ENCODE results near the gene CENPN. TPM values are rescaled to one million over a fixed set of nuclear protein-coding genes. Genes with fewer than 3 reads are reported as not detected.

Gene CENPN
- total and polyA plus RNA-seq, 10 of the 15 experiments (the other 5 are each of a cell fraction or from before 2014, with no cell fraction given) = 39.8 to 143 (median 66.8) TPM

- FAIRE-seq = no peak
- H3K79me2 ChIP-seq (ENCODE audit: control insufficient read depth, insufficient read depth, low read length) = no peaks in the 10 kb centered on the region
- RAD21 ChIA-PET (ENCODE audit: unreplicated experiment) = no interaction called here
- TF ChIP-seq ZNF384 (IDR thresholded peaks at IDR 0.05; ENCODE audit: borderline replicate concordance, low read depth, low read length) (no peak), ZBTB40 (IDR thresholded peaks at IDR 0.05; ENCODE audit: borderline replicate concordance) (no peak), TBL1XR1 (IDR thresholded peaks at IDR 0.05; ENCODE audit: low read depth, low read length) (no peak), KAT2A (conservative IDR thresholded peaks at IDR 0.05; ENCODE audit: control insufficient read depth, low read depth, low read length) (no peak), POLR2A (IDR thresholded peaks at IDR 0.05; ENCODE audit: low read depth, low read length) (no peak), WRNIP1 (IDR thresholded peaks at IDR 0.05; ENCODE audit: borderline replicate concordance, low read depth, low read length) (no peak), ZBTB4 (CRISPR knock-in tag; IDR thresholded peaks at IDR 0.05) (no peak), MYB (IDR thresholded peaks at IDR 0.05; ENCODE audit: borderline replicate concordance, low read depth, low read length) (no peak), BCL11A (IDR thresholded peaks at IDR 0.05; ENCODE audit: low read depth, low read length) (no peak), BCL3 (IDR thresholded peaks at IDR 0.05; ENCODE audit: borderline replicate concordance, insufficient read depth, low read depth, low read length, poor library complexity, severe bottlenecking) (no peak), RELB (IDR thresholded peaks at IDR 0.05; ENCODE audit: low read depth) (no peak), JUNB (IDR thresholded peaks at IDR 0.05) (no peak), PML (IDR thresholded peaks at IDR 0.05; ENCODE audit: low read length) (no peak), SIX5 (IDR thresholded peaks at IDR 0.05; ENCODE audit: low read depth, low read length, severe bottlenecking) (no peak), FOXK2 (IDR thresholded peaks at IDR 0.05) (no peak)
Observed at GRCh38 chr16:81018496-81018895, 11.5 kb downstream of the CENPN start.

More at GRCh38 chr16:81018496-81018895, 11.5 kb downstream of the CENPN start:
- no peaks in the 10 kb centered on the region for H3K9me3 ChIP-seq (replicated peaks; ENCODE audit: control insufficient read depth, insufficient read depth, low read length)
- H3K27me3 ChIP-seq (replicated peaks in 1 of 2; ENCODE audit: control insufficient read depth in 2 of 2, insufficient read depth in 2 of 2, low read length in 1 of 2) = no peaks in the 10 kb centered on the region
- ChIA-PET POLR2A (interaction anchor here (0.6 kb wide), 1 partner anchor 182 kb away, joined by 3 read pairs; no protein-coding TSS in a partner anchor), SMC1A (ENCODE audit: uncharacterized antibody, unreplicated experiment) (interaction anchor here (0.6 to 1.9 kb wide), 5 partner anchors 10 to 21 kb away, joined by 3 to 6 read pairs (median 5); no protein-coding TSS in a partner anchor), CTCF (interaction anchor here (0.7 to 1.4 kb wide), 5 partner anchors 8 to 21 kb away, joined by 3 to 8 read pairs (median 5); partner anchors contain the start of gene ATMIN)
- ATAC-seq (no peak), DNase-seq (ENCODE audit: low read depth, low spot score) (no peak)
- H3K36me3 ChIP-seq (ENCODE audit: control insufficient read depth in 2 of 2, insufficient read depth in 2 of 2, low read length in 1 of 2) = peaks cover 7 to 27% of the 10 kb centered on the region in 2 experiments
- in situ Hi-C loops (cut with MboI) = no loop called here
- peaks cover 4% of the 10 kb centered on the region; the same call in 1 of the 2 replicates for H3K4me1 ChIP-seq (ENCODE audit: control insufficient read depth, insufficient read depth, low read length)
- intact Hi-C loops (cut with micrococcal nuclease; ENCODE audit: unreplicated experiment) = no loop called here
- H2AFZ ChIP-seq (ENCODE audit: control insufficient read depth, low read depth, low read length) = no peak overlapping the region
- H3K9ac ChIP-seq (ENCODE audit: control insufficient read depth, insufficient read depth, low read length) = no peak overlapping the region
- H4K20me1 ChIP-seq (ENCODE audit: control insufficient read depth, insufficient read depth) = no peaks in the 10 kb centered on the region
- 96% methylated on average over 2 of the region's 2 CpGs for WGBS (ENCODE audit: insufficient coverage, insufficient replicate concordance, low lambda C conversion rate, missing lambda C conversion rate)
- BruUV-seq (replicated peaks) = no TSS peak
- no peak overlapping the region for H3K4me3 ChIP-seq
- H3K4me2 ChIP-seq (ENCODE audit: control insufficient read depth, insufficient read depth) = no peak overlapping the region
- no peak overlapping the region for H3K27ac ChIP-seq (ENCODE audit: control insufficient read depth, insufficient read depth)

All from GM12878 (cell line).